ENCODE measurements around the gene SNCB. TPM values are rescaled to one million over a fixed set of nuclear protein-coding genes. Genes with fewer than 3 reads are reported as not detected.

Gene SNCB
- total RNA-seq, 1 experiment from 2014 or later: not detected

DNA sequence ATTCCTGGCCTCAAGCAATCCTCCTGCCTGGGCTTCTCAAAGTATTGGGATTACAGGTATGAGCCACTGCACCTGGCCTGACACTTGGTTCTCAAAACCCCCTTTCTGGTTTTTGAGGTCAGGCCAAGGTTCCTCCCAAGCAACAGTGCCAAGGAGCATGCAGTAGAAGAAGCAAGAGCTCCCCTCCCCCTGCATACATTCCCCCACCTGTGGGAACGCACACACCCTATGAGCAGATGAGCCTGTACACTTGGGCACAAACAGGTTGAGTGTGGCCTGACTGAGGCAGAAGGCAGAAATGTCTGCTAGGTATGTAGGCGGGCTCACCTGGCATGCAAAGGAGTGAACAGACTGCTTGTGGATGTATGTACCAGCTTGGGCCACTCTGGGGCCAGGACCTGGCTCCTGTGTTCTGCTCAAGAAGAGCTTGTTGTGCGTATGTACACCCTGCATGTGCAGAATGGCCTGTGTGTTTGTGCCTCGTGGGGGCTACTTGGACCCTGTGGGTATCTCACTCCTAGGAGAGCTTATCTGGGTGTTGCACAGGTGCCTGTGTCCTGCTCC is 22.1 kb downstream of the SNCB start (continued):
- TF ChIP-seq MAX (IDR thresholded peaks at IDR 0.05): no peak
- TF ChIP-seq ELF1 (IDR thresholded peaks at IDR 0.05; ENCODE audit: borderline replicate concordance, low read depth): no peak
- TF ChIP-seq ZBTB33 (IDR thresholded peaks at IDR 0.05; ENCODE audit: extremely low read depth, insufficient replicate concordance, low read length): no peak

GRCh38 chr5:176606875-176607274 is 23.5 kb downstream of the SNCB start:
- H3K9me3 ChIP-seq (ENCODE audit: control insufficient read depth in 1 of 2, insufficient read depth in 1 of 2, low read depth in 1 of 2, low read length in 2 of 2): no peaks in the 10 kb centered on the region
- RAD21 ChIA-PET (ENCODE audit: low non-redundant PET in 1 of 2, low total read pairs in 2 of 2, uncharacterized antibody in 2 of 2, unreplicated experiment in 2 of 2): no interaction called here
- H3K4me1 ChIP-seq (ENCODE audit: control insufficient read depth in 1 of 2, insufficient read depth in 2 of 2, low read length in 2 of 2): peaks cover 16 to 27% of the 10 kb centered on the region in 2 experiments; a peak in 3 of 4 replicates
- DNase-seq (ENCODE audit: low read depth, low spot score): no peak
- H3K27me3 ChIP-seq (ENCODE audit: insufficient read depth, low read length): no peaks in the 10 kb centered on the region
- no peak for ATAC-seq
- H3K4me3 ChIP-seq (replicated peaks in 1 of 2; ENCODE audit: low read depth in 1 of 2, low read length in 2 of 2): no peak overlapping the region
- no peak for TF ChIP-seq CEBPB (IDR thresholded peaks at IDR 0.05; ENCODE audit: low read depth)
- TF ChIP-seq SRF (IDR thresholded peaks at IDR 0.05; ENCODE audit: low read depth): no peak
- POLR2A ChIA-PET: no interaction called here
- H3K9ac ChIP-seq (ENCODE audit: low read length): no peak overlapping the region
- no peak overlapping the region for H3K4me2 ChIP-seq (ENCODE audit: low read length)
- no peaks in the 10 kb centered on the region for H3K36me3 ChIP-seq (ENCODE audit: control insufficient read depth in 1 of 2, insufficient read depth in 2 of 2, low read length in 2 of 2)
- peaks cover 37% of the 10 kb centered on the region for H3K79me2 ChIP-seq (ENCODE audit: insufficient read depth, low read length)
- intact Hi-C loops (cut with micrococcal nuclease): no loop called here
- CTCF ChIA-PET: no interaction called here
- no peak overlapping the region for H3K27ac ChIP-seq (ENCODE audit: low read depth, low read length)
- BruUV-seq (replicated peaks): no TSS peak
- H2AFZ ChIP-seq (ENCODE audit: low read depth, low read length, poor library complexity, severe bottlenecking): no peak overlapping the region
- H4K20me1 ChIP-seq (ENCODE audit: insufficient read depth): no peaks in the 10 kb centered on the region
- H3K9me2 ChIP-seq (ENCODE audit: insufficient read depth): no peaks in the 10 kb centered on the region

GRCh38 chr5:176606032-176606431 is 24.3 kb downstream of the SNCB start:
- Histone ChIP-seq H3K4me3 (replicated peaks in 1 of 2; ENCODE audit: low read depth in 1 of 2, low read length in 2 of 2) (no peak overlapping the region), H2AFZ (ENCODE audit: low read depth, low read length, poor library complexity, severe bottlenecking) (no peak overlapping the region), H3K27me3 (ENCODE audit: insufficient read depth, low read length) (no peaks in the 10 kb centered on the region), H3K4me1 (ENCODE audit: control insufficient read depth in 1 of 2, insufficient read depth in 2 of 2, low read length in 2 of 2) (peaks cover 16 to 26% of the 10 kb centered on the region in 2 experiments; a peak in 3 of 4 replicates), H3K9ac (ENCODE audit: low read length) (no peak overlapping the region), H3K27ac (ENCODE audit: low read depth, low read length) (no peak overlapping the region), H3K4me2 (ENCODE audit: low read length) (no peak overlapping the region), H3K9me2 (ENCODE audit: insufficient read depth) (no peaks in the 10 kb centered on the region), H3K36me3 (ENCODE audit: control insufficient read depth in 1 of 2, insufficient read depth in 2 of 2, low read length in 2 of 2) (no peaks in the 10 kb centered on the region), H3K9me3 (ENCODE audit: control insufficient read depth in 1 of 2, insufficient read depth in 1 of 2, low read depth in 1 of 2, low read length in 2 of 2) (no peaks in the 10 kb centered on the region), H3K79me2 (ENCODE audit: insufficient read depth, low read length) (peaks cover 40% of the 10 kb centered on the region), H4K20me1 (ENCODE audit: insufficient read depth) (no peaks in the 10 kb centered on the region)
- POLR2A ChIA-PET: no interaction called here
- CTCF ChIA-PET: no interaction called here
- DNase-seq (ENCODE audit: low read depth, low spot score) (no peak), ATAC-seq (no peak)
- TF ChIP-seq ZBTB33 (IDR thresholded peaks at IDR 0.05; ENCODE audit: extremely low read depth, insufficient replicate concordance, low read length) (no peak), RAD21 (IDR thresholded peaks at IDR 0.05; ENCODE audit: low read depth) (no peak)
- intact Hi-C loops (cut with micrococcal nuclease): no loop called here
- RAD21 ChIA-PET (ENCODE audit: low non-redundant PET in 1 of 2, low total read pairs in 2 of 2, uncharacterized antibody in 2 of 2, unreplicated experiment in 2 of 2): no interaction called here
- no TSS peak for BruUV-seq (replicated peaks)

All from HCT116 (cell line).